Muscle layer of duodenum (tissue), 2 donors: ENCODE measurements around the gene ZIC2.

Source experiments
- H3K27ac ChIP-seq: one replicate; pipeline ENCODE4 v1.7.0; 2013; ENCODE audit warnings: mild to moderate bottlenecking, low read length
- H3K27me3 ChIP-seq: one replicate; pipeline ENCODE4 v1.7.0; 2013; ENCODE audit warnings: low read depth, mild to moderate bottlenecking, control low read depth, low read length
- H3K36me3 ChIP-seq, 2 donors: one replicate each; pipeline ENCODE4 v1.7.0; 2013; ENCODE audit warnings: low read length in 2 of 2, control low read depth in 1 of 2, mild to moderate bottlenecking in 1 of 2; ENCODE audit not compliant: insufficient read depth in 2 of 2, control insufficient read depth in 1 of 2
- H3K4me1 ChIP-seq, 2 donors: one replicate each; pipeline ENCODE4 v1.7.0; 2013; ENCODE audit warnings: low read length in 2 of 2, mild to moderate bottlenecking in 2 of 2, control low read depth in 1 of 2, moderate library complexity in 1 of 2; ENCODE audit not compliant: insufficient read depth in 2 of 2, control insufficient read depth in 1 of 2
- H3K4me3 ChIP-seq, 2 donors: one replicate each; pipeline ENCODE4 v1.7.0; 2013; ENCODE audit warnings: low read length in 2 of 2, low read depth in 1 of 2, mild to moderate bottlenecking in 1 of 2
- H3K9me3 ChIP-seq, 2 donors: one replicate each; pipeline ENCODE4 v1.7.0; 2013; ENCODE audit warnings: low read length in 2 of 2, control low read depth in 1 of 2, mild to moderate bottlenecking in 1 of 2; ENCODE audit not compliant: control insufficient read depth in 1 of 2
- donor health status: healthy.

ZIC2 gene

DNA sequence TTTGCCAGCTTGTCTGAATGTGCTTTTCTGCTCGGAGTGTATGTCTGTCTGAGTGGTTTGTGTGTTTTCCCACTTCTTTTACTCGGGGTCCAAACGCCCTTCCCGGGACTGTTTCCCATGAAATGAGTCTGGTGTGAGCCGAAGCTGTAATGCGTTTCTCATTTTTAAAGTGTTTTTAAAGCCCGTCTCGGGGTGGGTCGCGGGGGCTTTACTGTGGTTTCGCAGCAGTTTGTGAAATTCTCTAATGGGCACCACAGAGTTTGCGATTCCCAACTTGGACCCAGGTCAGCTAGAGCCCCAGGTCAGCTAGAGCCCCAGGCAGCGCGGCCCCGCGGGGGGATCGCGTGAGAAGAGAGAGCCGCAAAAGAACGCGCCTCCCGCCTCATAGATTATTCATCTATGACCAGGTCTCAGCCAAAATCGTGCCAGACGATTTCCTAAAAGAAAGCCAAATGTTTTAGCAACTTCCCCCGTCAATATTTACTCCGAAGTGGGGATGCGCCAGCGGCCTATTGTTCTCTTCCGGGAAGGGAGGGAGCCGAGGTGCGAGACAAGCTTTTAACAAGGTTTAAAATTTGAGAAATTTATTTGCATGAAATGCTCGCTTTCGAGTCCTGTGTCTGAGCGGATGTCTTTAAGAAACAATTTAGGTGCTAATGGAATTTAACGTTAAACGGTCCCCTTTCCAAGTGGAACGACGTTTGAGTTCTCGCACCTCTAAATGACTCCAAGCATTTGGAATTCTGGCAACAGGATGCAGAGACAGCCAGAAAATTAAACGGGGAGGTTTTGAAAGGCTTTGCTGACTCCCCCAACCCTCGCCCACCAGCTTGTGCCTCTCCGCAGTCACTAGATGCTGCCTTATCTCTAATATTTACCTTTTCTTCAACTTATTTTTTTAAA, 2.2 kb downstream of the ZIC2 start:
- Histone ChIP-seq H3K27me3 (peaks cover 66% of the 10 kb centered on the region), H3K4me3 (no peak overlapping the region)

DNA sequence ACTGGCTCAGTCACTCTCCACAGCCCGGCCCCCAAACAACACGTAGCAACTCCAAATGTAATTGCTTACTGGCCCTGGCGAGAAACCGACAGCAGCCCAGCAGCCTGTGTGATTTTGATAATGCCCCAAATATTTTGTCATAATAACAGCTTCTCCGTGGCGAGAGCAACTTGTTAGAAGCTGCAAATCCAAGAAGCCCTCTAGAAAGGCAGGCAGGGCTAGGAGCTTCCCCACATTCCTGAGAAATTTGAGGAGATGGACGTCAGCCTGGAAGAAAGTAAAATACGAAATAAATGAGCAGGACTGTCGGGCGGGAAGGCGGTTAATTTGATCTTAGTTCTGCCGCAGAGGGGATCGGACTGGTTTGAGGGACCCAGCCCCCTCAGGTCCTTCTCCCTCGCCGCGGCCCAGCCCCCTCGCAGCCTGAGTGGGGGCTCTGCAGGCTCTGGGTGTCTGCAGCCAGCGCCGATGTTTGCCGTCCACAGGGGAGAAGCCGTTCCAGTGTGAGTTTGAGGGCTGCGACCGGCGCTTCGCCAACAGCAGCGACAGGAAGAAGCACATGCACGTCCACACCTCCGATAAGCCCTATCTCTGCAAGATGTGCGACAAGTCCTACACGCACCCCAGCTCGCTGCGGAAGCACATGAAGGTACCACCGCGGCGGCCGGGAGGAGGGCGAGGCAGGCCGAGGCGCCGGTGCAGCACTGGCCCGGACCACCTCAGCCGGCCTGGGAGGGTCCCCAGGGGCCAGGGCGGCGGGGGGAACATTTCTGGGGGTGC, 3.1 kb downstream of the ZIC2 start:
- H3K27ac ChIP-seq, result no peak overlapping the region

More for the DNA sequence above, 2.2 kb downstream of the ZIC2 start:
- Histone ChIP-seq H3K4me1 (peaks cover 0 to 50% of the 10 kb centered on the region in 2 donors), H3K27ac (no peak overlapping the region), H3K9me3 (peaks cover 0 to 9% of the 10 kb centered on the region in 2 donors), H3K36me3 (no peaks in the 10 kb centered on the region)

DNA sequence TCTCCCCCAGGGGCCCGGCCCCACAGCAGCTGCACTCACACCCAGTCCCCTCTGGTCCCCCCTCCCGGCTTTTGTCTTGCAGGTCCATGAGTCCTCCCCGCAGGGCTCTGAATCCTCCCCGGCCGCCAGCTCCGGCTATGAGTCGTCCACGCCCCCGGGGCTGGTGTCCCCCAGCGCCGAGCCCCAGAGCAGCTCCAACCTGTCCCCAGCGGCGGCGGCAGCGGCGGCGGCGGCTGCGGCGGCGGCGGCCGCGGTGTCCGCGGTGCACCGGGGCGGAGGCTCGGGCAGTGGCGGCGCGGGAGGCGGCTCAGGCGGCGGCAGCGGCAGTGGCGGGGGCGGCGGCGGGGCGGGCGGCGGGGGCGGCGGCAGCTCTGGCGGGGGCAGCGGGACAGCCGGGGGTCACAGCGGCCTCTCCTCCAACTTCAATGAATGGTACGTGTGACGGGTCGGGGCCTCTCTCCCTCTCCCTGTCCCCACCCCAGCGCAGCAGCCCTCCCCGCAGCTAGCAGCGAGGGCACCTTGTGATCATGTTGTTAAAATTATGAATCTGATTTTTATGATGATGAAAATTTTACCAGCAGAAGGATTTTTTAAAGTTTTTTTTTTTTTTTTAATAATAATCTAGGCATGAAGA, 3.8 kb downstream of the ZIC2 start:
- Histone ChIP-seq H3K27me3 (peaks cover 66% of the 10 kb centered on the region), H3K36me3 (no peaks in the 10 kb centered on the region), H3K27ac (no peak overlapping the region), H3K4me1 (peaks cover 0 to 50% of the 10 kb centered on the region in 2 donors), H3K4me3 (no peak overlapping the region), H3K9me3 (peaks cover 0 to 9% of the 10 kb centered on the region in 2 donors)

More for the DNA sequence above, 3.1 kb downstream of the ZIC2 start:
- Histone ChIP-seq H3K4me3 (no peak overlapping the region), H3K36me3 (no peaks in the 10 kb centered on the region), H3K9me3 (peaks cover 0 to 9% of the 10 kb centered on the region in 2 donors), H3K27me3 (peaks cover 66% of the 10 kb centered on the region), H3K4me1 (peaks cover 0 to 51% of the 10 kb centered on the region in 2 donors)

DNA sequence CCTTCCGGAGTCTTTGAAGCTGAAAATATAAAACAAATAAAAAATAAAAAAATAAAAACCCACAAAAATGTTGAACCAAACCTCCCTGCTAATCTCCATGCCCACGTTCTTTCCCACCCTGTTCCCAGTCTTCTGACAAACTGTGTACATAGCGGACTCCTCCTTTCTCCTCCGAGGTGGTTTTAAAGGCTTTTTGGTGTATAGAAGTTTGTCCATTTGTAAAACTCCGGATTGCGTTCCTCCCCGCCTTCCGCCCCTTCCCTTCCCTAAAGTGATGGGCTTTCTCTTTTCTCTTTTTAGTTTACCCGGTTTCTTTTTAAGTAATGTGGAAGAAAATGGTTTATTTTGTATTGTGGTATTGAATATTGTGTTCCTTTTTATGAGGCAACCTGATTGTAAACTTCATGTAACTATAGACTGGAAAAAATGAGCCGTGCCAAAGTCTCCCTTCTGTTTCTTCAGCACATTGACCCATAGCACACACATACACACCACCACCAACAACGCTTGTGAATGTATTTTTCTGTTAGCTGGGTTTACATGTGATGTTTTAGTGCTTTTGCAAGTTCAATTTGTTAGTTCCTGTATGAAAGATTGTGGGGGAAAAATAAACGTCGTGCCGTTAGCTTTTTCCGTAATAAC, 4.4 kb downstream of the ZIC2 start:
- no peaks in the 10 kb centered on the region for H3K36me3 ChIP-seq
- no peak overlapping the region for H3K27ac ChIP-seq
- peaks cover 0 to 9% of the 10 kb centered on the region in 2 donors for H3K9me3 ChIP-seq
- no peak overlapping the region for H3K4me3 ChIP-seq
- peaks cover 0 to 52% of the 10 kb centered on the region in 2 donors for H3K4me1 ChIP-seq
- peaks cover 73% of the 10 kb centered on the region for H3K27me3 ChIP-seq

DNA sequence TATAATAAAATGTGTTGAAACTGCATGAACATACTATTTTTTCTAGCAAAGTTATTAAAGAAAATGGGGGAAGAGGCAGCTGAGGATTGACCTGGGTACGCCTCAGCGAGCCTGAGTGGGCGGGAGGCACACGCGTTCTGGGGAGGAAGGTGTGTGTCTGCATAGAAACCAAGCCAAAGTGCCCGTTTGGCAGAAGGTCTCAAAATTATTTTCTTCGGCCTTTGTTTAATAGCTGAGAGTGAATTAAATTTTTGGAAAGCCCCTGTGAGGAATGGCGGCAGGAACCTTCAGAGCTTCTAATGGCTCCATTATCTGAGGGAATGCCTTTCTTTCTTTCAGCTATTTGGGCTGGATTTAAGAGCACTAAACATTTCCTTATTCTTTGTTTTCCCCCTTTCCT, 5.2 kb downstream of the ZIC2 start:
- no peak overlapping the region for H3K4me3 ChIP-seq
- H3K27ac ChIP-seq, result no peak overlapping the region
- peaks cover 0 to 53% of the 10 kb centered on the region in 2 donors for H3K4me1 ChIP-seq
- no peaks in the 10 kb centered on the region for H3K36me3 ChIP-seq
- H3K27me3 ChIP-seq, result peaks cover 80% of the 10 kb centered on the region
- peaks cover 0 to 9% of the 10 kb centered on the region in 2 donors for H3K9me3 ChIP-seq

DNA sequence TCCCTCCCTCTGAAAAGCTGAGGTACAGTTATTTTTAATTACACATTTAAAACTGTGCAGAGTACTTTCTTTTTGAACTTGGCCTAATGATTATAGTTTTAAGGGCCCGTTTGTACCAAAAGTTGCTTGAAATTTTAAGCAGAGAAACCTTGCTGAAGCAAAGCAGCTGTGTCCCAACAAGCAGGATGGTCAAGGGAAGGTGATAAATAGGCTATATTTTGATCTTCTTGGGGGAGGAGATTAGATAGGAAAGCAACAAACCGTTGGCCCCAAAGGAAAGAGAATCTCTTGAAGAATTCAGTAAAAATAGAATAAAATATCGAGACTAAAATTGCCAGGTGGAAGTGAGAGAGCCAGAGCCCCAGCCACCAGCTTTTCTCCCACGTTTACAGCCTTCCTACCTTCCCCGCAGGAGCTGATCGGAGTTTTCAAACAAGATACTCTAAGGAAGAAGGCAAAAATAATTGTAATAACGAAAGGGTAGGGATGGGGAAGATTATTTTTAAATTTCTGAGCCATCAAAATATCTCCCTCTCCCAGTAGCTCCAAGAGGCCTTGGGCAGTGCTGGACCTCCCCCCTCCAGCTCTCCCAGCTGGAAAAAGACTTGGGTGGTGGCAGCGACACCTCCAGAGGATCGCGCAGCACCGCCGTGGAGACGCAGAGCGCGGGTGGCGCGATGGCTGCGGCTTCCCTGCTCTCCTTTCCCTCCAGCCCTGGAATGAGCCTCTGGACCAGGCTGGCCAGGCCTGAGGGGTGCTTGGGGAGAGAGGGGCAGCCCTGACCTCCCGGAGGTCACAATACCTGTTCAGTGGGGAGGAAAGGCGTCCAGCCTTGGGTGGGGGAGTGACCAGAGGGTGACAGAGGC, 5.8 kb downstream of the ZIC2 start:
- Histone ChIP-seq H3K27me3 (peaks cover 86% of the 10 kb centered on the region), H3K4me3 (no peak overlapping the region), H3K27ac (no peak overlapping the region)

DNA sequence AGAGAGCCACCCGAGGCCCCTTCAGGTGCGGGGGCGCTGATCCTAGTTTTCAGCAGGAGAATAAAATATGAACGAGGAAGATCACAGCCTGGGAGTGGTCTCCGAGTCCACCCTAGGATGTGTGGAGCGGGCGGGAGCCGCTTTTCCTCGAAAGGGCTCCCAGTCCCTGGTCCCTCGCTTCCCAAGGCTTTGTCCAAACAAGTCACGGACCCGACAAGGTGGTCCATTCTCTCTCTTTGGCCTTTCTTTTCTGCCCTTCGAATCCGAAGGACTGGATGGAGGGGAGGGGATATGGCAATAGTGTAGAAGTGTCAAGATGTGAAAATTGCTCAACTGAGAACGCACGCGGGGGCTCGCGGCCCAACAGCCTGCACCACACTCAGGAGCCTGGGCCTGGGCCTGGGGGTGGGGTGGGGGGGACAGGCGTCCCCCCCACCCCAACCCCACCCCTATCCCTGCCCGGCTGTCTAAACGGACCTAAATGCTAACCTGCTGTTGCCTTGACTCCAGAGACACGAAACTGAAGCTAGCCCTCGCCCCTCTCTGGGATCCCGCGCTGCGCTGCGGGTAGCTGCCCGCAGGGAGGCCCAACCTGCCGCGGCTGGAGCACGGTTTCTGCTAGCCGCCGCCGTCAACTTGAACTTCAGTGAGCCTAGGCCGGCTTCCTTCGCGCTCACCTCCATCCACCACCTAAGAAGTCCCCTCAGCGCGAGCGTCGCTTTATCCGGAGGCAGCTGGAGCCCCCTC, 7.1 kb downstream of the ZIC2 start:
- Histone ChIP-seq H3K4me1 (peaks cover 0 to 37% of the 10 kb centered on the region in 2 donors), H3K9me3 (peaks cover 0 to 9% of the 10 kb centered on the region in 2 donors), H3K36me3 (no peaks in the 10 kb centered on the region), H3K4me3 (no peak overlapping the region), H3K27ac (no peak overlapping the region), H3K27me3 (peaks cover 87% of the 10 kb centered on the region)

More for the DNA sequence above, 5.8 kb downstream of the ZIC2 start:
- Histone ChIP-seq H3K9me3 (peaks cover 0 to 9% of the 10 kb centered on the region in 2 donors), H3K36me3 (no peaks in the 10 kb centered on the region), H3K4me1 (peaks cover 0 to 47% of the 10 kb centered on the region in 2 donors)

DNA sequence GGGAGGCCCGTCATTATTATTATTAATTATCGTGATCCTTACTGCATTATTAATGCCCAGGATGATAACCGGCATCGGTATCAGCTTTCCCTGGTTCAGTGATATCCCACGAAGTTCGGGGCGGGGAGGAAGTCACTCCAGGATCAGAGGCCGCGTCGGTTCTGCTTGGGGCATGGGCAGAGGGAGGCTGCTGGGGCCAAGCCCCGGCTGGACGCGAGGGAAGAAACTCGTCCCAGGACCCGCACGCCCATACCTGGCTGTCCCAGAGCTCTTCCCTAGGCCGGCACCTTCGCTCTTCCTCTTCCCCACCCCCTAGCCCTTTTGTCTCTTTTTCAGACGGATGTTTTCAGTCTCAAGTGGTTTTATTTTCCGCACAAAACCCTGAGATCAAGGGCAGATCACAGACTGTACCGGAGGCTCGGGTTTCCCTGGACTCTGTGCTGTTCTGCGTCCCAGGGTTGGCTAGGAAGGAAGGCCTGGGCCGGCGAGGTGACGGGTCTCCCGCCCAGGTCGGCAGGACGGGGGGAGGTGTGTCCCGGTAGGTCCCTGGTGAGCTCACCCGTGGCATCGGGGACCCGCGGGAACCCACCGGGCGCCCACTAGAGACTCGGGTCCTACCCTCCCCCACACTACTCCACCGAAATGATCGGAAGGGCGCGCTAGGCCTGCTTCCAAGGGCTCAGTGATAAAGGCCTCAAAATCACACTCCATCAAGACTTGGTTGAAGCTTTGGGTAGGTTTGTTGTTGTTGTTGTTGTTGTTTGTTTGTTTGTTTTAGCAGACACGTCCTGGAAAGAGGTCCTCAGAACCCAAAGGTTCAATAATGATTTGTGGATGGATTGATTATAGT, 7.9 kb downstream of the ZIC2 start:
- Histone ChIP-seq H3K9me3 (peaks cover 0 to 5% of the 10 kb centered on the region in 2 donors), H3K4me1 (peaks cover 0 to 36% of the 10 kb centered on the region in 2 donors), H3K27ac (no peak overlapping the region), H3K27me3 (peaks cover 85% of the 10 kb centered on the region), H3K4me3 (no peak overlapping the region), H3K36me3 (no peaks in the 10 kb centered on the region)
